HepG2 (cell line): ENCODE data around the gene INTS1. TPM values are rescaled to one million over a fixed set of nuclear protein-coding genes. Genes with fewer than 3 reads are reported as not detected.

ENCODE experiments used
- ATAC-seq: fragments of 200-7000 bp; cut with Tn5 transposase; 3 replicates; pipeline ENCODE4 v1.9.1; 2020; ENCODE audit warnings: mild to moderate bottlenecking, moderate library complexity
- BruUV-seq: library from RNA; stranded (reverse); fragments of 400-500 nt; replicated peaks from 2 replicates; lab custom pipeline; 2021; lab: Mats Ljungman, UMichigan
- CTCF ChIA-PET: fragments of 300-600 bp; formaldehyde crosslinking; extraction: SDS; loops from one replicate; lab custom pipeline; 2021; ENCODE audit warnings: low total read pairs, inconsistent platforms, low intra/inter-chr PET ratio; lab: Yijun Ruan, JAX
- POLR2A ChIA-PET: fragments of 350-600 bp; sonication (Branson Sonifier 250); formaldehyde crosslinking; loops from one replicate; lab custom pipeline; 2020; ENCODE audit warnings: antibody characterized with exemption, inconsistent platforms; lab: Yijun Ruan, JAX
- DNase-seq: peaks from one replicate; pipeline ENCODE4 v3.0.0-alpha.2; 2015; ENCODE audit warnings: low spot score
- FAIRE-seq: peaks from 3 replicates; lab custom pipeline; 2011; peaks lifted over from hg19 to GRCh38; lab: Jason Lieb, UNC
- H2AFZ ChIP-seq: one replicate; pipeline ENCODE4 v1.6.1; 2011; ENCODE audit warnings: low read length, inconsistent platforms
- H3K27ac ChIP-seq: fragments of 300-600 bp; 3 replicates; pipeline ENCODE4 v1.8.0; 2011; ENCODE audit warnings: mixed run types, mild to moderate bottlenecking, mixed read lengths, low read length, inconsistent platforms; ENCODE audit not compliant: insufficient read depth; ENCODE audit errors: extremely low read length
- H3K27me3 ChIP-seq, 2 experiments: fragments of 200-600 bp in 1 of 2; 2 replicates in 1 of 2; 3 replicates in 1 of 2; pipeline versions ENCODE4 v1.6.0 to v1.8.0; 2011; ENCODE audit warnings: low read length in 2 of 2, mild to moderate bottlenecking in 2 of 2, moderate library complexity in 2 of 2, inconsistent platforms in 1 of 2; ENCODE audit not compliant: insufficient read depth in 2 of 2, control insufficient read depth in 1 of 2
- H3K36me3 ChIP-seq, 2 experiments: fragments of 200-600 bp in 1 of 2; replicated peaks in 1 of 2; 2 replicates in 1 of 2; 3 replicates in 1 of 2; pipeline versions ENCODE4 v1.5.1 to v1.8.0; 2011; ENCODE audit warnings: low read length in 2 of 2, inconsistent platforms in 1 of 2; ENCODE audit not compliant: insufficient read depth in 2 of 2, control insufficient read depth in 1 of 2
- H3K4me1 ChIP-seq: 2 replicates; pipeline ENCODE4 v1.5.1; 2012; ENCODE audit warnings: low read length, inconsistent platforms; ENCODE audit not compliant: insufficient read depth
- H3K4me2 ChIP-seq: 2 replicates; pipeline ENCODE4 v1.6.0; 2011; ENCODE audit warnings: low read depth, low read length, inconsistent platforms
- H3K4me3 ChIP-seq, 3 experiments: fragments of 200-600 bp in 1 of 3; sonication (generic), shearing (Covaris generic) in 1 of 3; replicated peaks in 1 of 3; 2 replicates each; pipeline ENCODE4 v1.5.1; 2011 to 2016; ENCODE audit warnings: low read length in 3 of 3, inconsistent platforms in 2 of 3, low read depth in 2 of 3, mild to moderate bottlenecking in 2 of 3, control low read depth in 1 of 3, mixed read lengths in 1 of 3; ENCODE audit not compliant: insufficient read depth in 1 of 3
- H3K79me2 ChIP-seq: one replicate; pipeline ENCODE4 v1.6.1; 2011; ENCODE audit warnings: low read length, inconsistent platforms; ENCODE audit not compliant: insufficient read depth
- H3K9ac ChIP-seq: 2 replicates; pipeline ENCODE4 v1.6.0; 2011; ENCODE audit warnings: mild to moderate bottlenecking, low read depth, low read length, inconsistent platforms; ENCODE audit not compliant: insufficient read depth
- H3K9me3 ChIP-seq: 2 replicates; pipeline ENCODE4 v1.5.1; 2012; ENCODE audit warnings: mild to moderate bottlenecking, low read length
- H4K20me1 ChIP-seq: 2 replicates; pipeline ENCODE4 v1.6.0; 2011; ENCODE audit warnings: inconsistent platforms, mild to moderate bottlenecking, low read length, moderate library complexity; ENCODE audit not compliant: insufficient read depth
- HDAC2 ChIP-seq: sonication (generic); formaldehyde crosslinking; IDR thresholded peaks from 2 replicates; pipeline ENCODE4 v1.4.0; 2020; ENCODE audit warnings: missing genetic modification reagents
- MED8 ChIP-seq: sonication (generic); formaldehyde crosslinking; IDR thresholded peaks from 2 replicates; pipeline ENCODE4 v1.8.1; 2023; ENCODE audit warnings: mild to moderate bottlenecking, missing genetic modification reagents; ENCODE audit not compliant: insufficient replicate concordance
- RAD51 ChIP-seq: fragments of 450-650 bp; IDR thresholded peaks from 2 replicates; pipeline ENCODE4 v1.6.1; 2016; ENCODE audit warnings: borderline replicate concordance
- REL ChIP-seq: sonication (generic); formaldehyde crosslinking; conservative IDR thresholded peaks from 2 replicates; pipeline ENCODE4 v1.8.0; 2022; ENCODE audit warnings: mild to moderate bottlenecking, missing genetic modification reagents, moderate library complexity
- ZMYM2 ChIP-seq: sonication (generic); formaldehyde crosslinking; IDR thresholded peaks from 2 replicates; pipeline ENCODE4 v1.8.0; 2022; ENCODE audit warnings: mild to moderate bottlenecking, missing genetic modification reagents
- ZNF501 ChIP-seq: sonication (generic); formaldehyde crosslinking; IDR thresholded peaks from 2 replicates; pipeline ENCODE4 v1.5.1; 2020; ENCODE audit warnings: mild to moderate bottlenecking, moderate library complexity, missing genetic modification reagents
- ZNF543 ChIP-seq: sonication (generic); formaldehyde crosslinking; IDR thresholded peaks from 2 replicates; pipeline ENCODE4 v1.4.0; 2020; ENCODE audit warnings: mild to moderate bottlenecking, missing genetic modification reagents
- WGBS: methylation state at CpG from one replicate; pipeline ENCODE4 v1.1.6; 2017; ENCODE audit warnings: low lambda C conversion rate; 5-methylcytosine and 5-hydroxymethylcytosine counted together
- in situ Hi-C: cut with HindIII; loops from 2 replicates; pipeline ENCODE4 v1.10.0; 2017; ENCODE audit warnings: low pct_unique_long_range_greater_than_20kb; ENCODE audit not compliant: extremely low pct_ligation_motif_present
- intact Hi-C: fragments of 100-400 bp; cut with micrococcal nuclease; formaldehyde crosslinking; loops from one replicate; pipeline ENCODE4 v1.10.0; 2022; ENCODE audit not compliant: unreplicated experiment
- polyA plus RNA-seq, 8 experiments: library from polyadenylated mRNA; depleted of rRNA in 3 of 8; stranded (reverse) in 7 of 8; unstranded in 1 of 8; fragments of >200 nt; fragmentation: Illumina TruSeq in 4 of 8; extraction: Trizol in 4 of 8; gene quantifications; 2 replicates each; pipeline versions ENCODE4 v1.2.1 to v1.2.3, GENCODE V29; 2011 to 2016; ENCODE audit warnings: low read depth in 4 of 8, missing spikeins in 1 of 8, mixed read lengths in 1 of 8; ENCODE audit not compliant: insufficient read depth in 1 of 8
- total RNA-seq, 5 experiments: library from RNA; depleted of rRNA; stranded (reverse); fragments of >200 nt; fragmentation: Illumina TruSeq; extraction: Trizol; gene quantifications; 2 replicates each; pipeline ENCODE4 v1.2.3, GENCODE V29; 2016; ENCODE audit warnings: low read depth in 1 of 5
- TF ChIP-seq, protein P1 (sequence below): sonication (generic); formaldehyde crosslinking; IDR thresholded peaks from one replicate; pipeline ENCODE4 v1.5.1; 2020; ENCODE audit warnings: mild to moderate bottlenecking, missing genetic modification reagents; ENCODE audit errors: not compliant biosample characterization
- TF ChIP-seq, protein P2 (sequence below): sonication (generic); formaldehyde crosslinking; IDR thresholded peaks from 2 replicates; pipeline ENCODE4 v1.4.0; 2020; ENCODE audit warnings: mild to moderate bottlenecking, missing genetic modification reagents
- TF ChIP-seq, protein P3 (sequence below): sonication (generic); formaldehyde crosslinking; IDR thresholded peaks from 2 replicates; pipeline ENCODE4 v1.4.0; 2020; ENCODE audit warnings: mild to moderate bottlenecking, missing genetic modification reagents, borderline replicate concordance

Gene INTS1
- total and polyA plus RNA-seq, 2 of the 13 experiments (the other 11 are each of a cell fraction or from before 2014, with no cell fraction given) = 13.7 to 29.0 TPM

DNA sequence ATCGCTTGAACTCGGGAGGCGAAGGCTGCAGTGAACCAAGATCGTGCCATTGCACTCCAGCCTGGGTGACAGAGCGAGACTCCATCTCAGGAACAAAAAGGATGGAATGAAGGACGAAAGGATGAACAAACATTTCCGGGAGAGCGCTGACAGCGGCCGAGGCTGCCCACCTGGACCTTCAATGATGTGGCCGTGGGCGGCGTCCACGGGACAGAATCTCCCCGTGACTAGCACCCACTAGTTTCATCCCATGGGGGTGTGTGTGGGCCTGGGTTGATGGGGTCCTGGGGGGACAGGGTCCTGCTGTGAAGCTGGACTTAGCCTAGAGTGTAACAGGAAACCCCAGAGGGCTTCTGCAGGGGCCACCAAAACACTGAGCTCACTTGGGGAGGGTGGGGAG is 77.7 kb downstream of the INTS1 start (continued):
- TF ChIP-seq, protein P1, sequence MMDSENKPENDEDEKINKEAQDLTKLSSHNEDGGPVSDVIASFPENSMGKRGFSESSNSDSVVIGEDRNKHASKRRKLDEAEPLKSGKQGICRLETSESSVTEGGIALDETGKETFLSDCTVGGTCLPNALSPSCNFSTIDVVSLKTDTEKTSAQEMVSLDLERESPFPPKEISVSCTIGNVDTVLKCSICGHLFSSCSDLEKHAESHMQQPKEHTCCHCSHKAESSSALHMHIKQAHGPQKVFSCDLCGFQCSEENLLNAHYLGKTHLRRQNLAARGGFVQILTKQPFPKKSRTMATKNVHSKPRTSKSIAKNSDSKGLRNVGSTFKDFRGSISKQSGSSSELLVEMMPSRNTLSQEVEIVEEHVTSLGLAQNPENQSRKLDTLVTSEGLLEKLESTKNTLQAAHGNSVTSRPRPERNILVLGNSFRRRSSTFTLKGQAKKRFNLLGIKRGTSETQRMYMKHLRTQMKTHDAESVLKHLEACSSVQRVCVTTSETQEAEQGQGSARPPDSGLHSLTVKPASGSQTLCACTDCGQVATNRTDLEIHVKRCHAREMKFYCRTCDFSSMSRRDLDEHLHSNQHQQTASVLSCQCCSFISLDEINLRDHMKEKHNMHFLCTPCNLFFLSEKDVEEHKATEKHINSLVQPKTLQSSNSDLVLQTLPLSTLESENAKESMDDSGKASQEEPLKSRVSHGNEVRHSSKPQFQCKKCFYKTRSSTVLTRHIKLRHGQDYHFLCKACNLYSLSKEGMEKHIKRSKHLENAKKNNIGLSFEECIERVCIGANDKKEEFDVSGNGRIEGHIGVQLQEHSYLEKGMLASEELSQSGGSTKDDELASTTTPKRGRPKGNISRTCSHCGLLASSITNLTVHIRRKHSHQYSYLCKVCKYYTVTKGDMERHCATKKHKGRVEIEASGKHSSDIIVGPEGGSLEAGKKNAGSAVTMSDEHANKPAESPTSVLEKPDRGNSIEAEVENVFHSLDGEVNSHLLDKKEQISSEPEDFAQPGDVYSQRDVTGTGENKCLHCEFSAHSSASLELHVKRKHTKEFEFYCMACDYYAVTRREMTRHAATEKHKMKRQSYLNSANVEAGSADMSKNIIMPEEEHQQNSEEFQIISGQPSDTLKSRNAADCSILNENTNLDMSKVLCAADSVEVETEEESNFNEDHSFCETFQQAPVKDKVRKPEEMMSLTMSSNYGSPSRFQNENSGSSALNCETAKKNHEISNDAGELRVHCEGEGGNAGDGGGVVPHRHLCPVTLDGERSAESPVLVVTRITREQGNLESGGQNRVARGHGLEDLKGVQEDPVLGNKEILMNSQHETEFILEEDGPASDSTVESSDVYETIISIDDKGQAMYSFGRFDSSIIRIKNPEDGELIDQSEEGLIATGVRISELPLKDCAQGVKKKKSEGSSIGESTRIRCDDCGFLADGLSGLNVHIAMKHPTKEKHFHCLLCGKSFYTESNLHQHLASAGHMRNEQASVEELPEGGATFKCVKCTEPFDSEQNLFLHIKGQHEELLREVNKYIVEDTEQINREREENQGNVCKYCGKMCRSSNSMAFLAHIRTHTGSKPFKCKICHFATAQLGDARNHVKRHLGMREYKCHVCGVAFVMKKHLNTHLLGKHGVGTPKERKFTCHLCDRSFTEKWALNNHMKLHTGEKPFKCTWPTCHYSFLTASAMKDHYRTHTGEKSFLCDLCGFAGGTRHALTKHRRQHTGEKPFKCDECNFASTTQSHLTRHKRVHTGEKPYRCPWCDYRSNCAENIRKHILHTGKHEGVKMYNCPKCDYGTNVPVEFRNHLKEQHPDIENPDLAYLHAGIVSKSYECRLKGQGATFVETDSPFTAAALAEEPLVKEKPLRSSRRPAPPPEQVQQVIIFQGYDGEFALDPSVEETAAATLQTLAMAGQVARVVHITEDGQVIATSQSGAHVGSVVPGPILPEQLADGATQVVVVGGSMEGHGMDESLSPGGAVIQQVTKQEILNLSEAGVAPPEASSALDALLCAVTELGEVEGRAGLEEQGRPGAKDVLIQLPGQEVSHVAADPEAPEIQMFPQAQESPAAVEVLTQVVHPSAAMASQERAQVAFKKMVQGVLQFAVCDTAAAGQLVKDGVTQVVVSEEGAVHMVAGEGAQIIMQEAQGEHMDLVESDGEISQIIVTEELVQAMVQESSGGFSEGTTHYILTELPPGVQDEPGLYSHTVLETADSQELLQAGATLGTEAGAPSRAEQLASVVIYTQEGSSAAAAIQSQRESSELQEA (CRISPR knock-in tag) = no peak

DNA sequence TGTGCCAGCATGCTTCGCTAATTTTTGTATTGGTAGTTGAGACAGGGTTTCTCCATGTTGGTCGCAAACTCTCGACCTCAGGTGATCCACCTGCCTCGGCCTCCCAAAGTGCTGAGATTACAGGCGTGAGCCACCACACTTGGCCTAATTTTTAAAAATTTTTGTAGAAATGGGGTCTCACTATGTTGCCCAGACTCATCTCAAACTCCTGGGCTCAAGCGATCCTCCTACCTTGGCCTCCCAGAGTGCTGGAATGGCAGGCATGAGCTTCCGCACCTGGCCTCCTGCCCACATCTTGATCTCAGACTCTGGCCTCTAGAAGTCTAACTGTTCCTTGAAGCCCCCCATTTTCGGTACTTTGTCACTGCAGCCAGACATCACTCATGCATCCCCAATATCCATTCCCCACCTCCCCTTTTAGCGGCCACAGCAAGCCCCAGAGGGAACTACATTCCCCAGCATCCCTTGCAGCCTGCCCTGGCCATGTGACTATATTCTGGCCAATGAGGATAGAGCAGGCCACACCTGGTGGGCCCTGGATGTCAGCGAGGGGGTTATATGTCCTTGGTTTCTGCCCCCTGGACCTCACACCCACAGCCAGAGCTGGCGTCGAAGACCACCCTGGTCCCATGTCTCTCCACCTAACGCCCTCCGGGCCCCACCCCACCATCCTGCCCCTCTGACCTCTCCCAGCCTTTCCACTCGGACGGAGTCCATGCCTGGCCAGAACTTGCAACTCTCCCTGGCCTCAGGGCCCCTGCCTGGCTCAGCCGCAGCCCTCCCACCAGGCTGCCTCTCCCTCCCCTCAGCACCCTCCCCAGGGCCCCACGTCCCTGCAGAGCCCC is 78.7 kb downstream of the INTS1 start:
- Histone ChIP-seq H3K27me3 (peaks cover 7 to 37% of the 10 kb centered on the region in 2 experiments; a peak in 4 of 5 replicates), H3K4me2 (peak overlapping the region; percentile 97), H3K9me3 (no peaks in the 10 kb centered on the region), H3K79me2 (no peaks in the 10 kb centered on the region), H4K20me1 (no peaks in the 10 kb centered on the region), H3K4me1 (peaks cover 31% of the 10 kb centered on the region), H3K27ac (no peak overlapping the region), H2AFZ (peak overlapping the region; percentile 90), H3K9ac (peak overlapping the region; percentile 48; the same call in 1 of the 2 replicates), H3K36me3 (no peaks in the 10 kb centered on the region), H3K4me3 (peak overlapping the region; percentile 51 to 78 (median 52); a peak in 5 of 6 replicates)
- intact Hi-C loops = no loop called here
- peak; percentile 76 for ATAC-seq
- 25% methylated on average over 18 of the region's 18 CpGs for WGBS
- no TSS peak for BruUV-seq
- FAIRE-seq = peak; percentile 76
- ChIA-PET POLR2A (no interaction called here), CTCF (no interaction called here)
- DNase-seq = peak; percentile 39
- in situ Hi-C loops = no loop called here
- TF ChIP-seq RAD51 (peak; percentile 59; the same call in 1 of the 2 replicates), ZNF543 (no peak), ZNF501 (0 out of 2 replicates have a peak, but pooled peaks have one; percentile 19), HDAC2 (CRISPR knock-in tag) (no peak), ZMYM2 (CRISPR knock-in tag) (no peak), REL (CRISPR knock-in tag) (no peak), MED8 (no peak)
- TF ChIP-seq, protein P2, sequence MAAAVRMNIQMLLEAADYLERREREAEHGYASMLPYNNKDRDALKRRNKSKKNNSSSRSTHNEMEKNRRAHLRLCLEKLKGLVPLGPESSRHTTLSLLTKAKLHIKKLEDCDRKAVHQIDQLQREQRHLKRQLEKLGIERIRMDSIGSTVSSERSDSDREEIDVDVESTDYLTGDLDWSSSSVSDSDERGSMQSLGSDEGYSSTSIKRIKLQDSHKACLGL = peak; percentile 33; the same call in 1 of the 2 replicates
- TF ChIP-seq, protein P3, sequence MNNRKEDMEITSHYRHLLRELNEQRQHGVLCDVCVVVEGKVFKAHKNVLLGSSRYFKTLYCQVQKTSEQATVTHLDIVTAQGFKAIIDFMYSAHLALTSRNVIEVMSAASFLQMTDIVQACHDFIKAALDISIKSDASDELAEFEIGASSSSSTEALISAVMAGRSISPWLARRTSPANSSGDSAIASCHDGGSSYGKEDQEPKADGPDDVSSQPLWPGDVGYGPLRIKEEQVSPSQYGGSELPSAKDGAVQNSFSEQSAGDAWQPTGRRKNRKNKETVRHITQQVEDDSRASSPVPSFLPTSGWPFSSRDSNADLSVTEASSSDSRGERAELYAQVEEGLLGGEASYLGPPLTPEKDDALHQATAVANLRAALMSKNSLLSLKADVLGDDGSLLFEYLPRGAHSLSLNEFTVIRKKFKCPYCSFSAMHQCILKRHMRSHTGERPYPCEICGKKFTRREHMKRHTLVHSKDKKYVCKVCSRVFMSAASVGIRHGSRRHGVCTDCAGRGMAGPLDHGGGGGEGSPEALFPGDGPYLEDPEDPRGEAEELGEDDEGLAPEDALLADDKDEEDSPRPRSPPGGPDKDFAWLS (CRISPR knock-in tag) = no peak
